ENCODE data around the gene CLEC20A.
"Not testable (repeated sequence)": the region's sequence is repeated elsewhere in the genome, so short reads cannot be mapped to it uniquely, and the experiment has no call there.

Gene CLEC20A

GRCh38 chr1:178529364-178530036 is 32.7 kb upstream of the CLEC20A start:
- DNase-seq (ENCODE audit: low read depth in 2 of 2): no peak

DNA sequence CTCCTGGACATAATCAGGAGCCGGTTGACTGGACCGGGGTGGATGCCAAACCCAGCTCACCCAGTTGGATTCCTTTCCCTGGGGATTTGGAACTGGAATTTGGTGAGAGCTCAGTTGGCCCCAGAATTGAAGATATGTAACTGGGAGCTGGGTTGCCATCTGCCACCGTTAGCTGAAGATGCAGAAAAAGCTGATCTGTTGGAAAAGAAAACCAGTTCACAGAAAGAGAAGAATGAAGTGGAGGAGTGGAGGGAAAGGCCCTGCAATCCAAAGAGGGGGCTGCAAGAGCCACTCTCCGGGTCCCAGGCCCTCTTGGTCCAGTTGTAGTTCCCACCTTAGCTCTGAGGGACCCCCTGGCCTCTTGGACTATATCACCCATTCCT is 32.2 kb upstream of the CLEC20A start:
- DNase-seq (ENCODE audit: low read depth in 2 of 2): no peak

GRCh38 chr1:178528228-178528952 is 31.6 kb upstream of the CLEC20A start:
- DNase-seq (ENCODE audit: low read depth in 2 of 2): no peak

GRCh38 chr1:178527117-178527516 is 30.4 kb upstream of the CLEC20A start:
- DNase-seq (ENCODE audit: low read depth in 2 of 2): no peak

DNA sequence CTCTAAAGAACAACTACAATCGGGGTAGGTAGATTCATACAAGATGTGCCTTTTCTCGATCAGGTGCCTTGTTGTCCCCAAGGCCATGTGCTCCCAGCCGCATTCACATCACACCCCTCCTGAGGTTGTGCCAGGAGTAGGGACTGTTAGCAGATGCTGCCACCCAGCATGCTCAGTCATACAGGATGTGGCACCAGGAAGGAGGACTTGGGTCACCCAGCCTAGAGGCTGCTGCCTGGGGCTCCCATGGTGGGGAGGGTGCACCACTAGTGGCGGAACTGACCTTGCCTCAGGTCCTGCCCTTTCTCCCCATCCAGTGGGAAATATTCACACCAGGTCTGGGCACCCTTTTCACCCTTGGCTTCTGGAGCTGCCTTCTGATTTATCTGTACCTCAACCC is 24.5 kb upstream of the CLEC20A start:
- no peak for DNase-seq (ENCODE audit: low read depth in 2 of 2)

GRCh38 chr1:178520803-178521202 is 24.0 kb upstream of the CLEC20A start:
- no peak for DNase-seq (ENCODE audit: low read depth in 2 of 2)

DNA sequence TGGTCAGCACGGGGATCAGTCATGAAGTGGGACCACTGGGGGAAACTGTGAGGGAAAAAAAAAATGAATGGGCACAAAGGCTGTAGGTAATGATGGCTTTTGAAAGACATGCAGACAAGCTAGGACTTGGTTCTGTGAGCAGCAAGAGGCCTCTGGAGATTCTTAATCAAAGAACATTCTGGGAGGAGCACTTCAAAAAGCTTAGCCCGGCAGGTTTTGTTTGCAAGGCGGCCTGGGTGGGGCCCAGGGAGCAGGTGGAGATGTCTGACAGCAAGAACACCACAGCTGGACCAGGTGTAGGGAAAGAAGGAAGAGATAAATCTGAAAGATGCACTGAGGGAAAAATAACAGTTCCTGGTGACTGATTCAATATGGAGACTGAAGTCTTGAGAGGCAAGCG is 22.1 kb upstream of the CLEC20A start:
- no peak for DNase-seq (ENCODE audit: low read depth in 2 of 2)

DNA sequence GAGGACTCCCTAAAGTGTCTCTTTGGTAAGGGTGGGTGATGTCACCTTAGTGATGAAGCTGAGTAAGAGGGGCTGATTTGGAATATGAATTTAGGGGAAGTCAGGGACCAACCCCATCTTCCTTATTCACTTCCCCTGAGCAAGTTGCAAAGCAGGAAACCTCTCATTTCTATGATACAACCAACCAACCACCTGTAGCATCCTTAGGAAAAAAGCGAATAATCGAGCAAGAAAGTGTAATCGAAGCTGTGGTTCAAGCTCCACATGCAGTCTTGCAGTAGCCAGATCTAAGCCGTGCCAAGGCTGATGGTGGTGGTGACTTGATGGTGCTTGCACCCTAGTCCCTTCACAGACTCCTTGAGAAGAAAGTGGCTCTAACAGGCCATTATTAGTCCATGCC is 19.3 kb upstream of the CLEC20A start:
- no peak for DNase-seq (ENCODE audit: low read depth in 2 of 2)

DNA sequence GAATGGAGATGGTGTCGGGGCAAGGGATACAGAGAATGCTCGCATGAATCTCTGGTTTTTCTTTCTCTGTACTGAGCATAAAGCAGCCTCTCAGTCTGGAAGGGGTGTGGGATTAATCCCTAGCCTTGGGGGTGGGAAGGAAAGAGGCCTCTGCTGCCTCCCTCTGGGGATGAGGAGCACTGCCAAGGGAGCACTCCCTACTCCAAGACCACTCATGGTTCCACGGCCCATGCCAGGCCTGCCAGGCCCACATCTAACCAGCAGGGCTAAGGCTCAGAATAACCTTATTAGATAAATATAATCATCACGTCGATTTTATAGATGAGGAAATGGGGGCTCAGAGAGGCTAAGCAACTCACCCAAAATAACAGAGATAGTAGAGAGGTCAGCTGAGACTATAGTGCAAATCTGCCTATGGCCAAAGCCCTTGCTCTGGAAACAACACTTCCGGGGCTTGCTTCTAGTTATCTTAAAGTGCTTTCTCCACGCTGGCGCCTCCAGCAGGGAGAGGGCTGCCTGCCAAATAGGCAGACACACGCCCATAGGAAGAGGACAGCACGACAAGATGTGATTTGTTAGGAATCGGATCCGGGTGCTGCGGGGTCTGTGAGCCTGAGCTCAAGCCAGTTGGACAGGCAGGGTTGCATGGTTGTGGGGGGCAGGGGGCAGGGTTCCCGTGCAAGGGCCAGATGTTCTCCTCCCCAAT is 16.7 kb upstream of the CLEC20A start:
- no peak for DNase-seq (ENCODE audit: low read depth in 2 of 2)

- no peak for DNase-seq (ENCODE audit: low read depth in 2 of 2)
Measured at GRCh38 chr1:178512566-178513277, 16.0 kb upstream of the CLEC20A start, which contains the start of gene TEX35. Gene TEX35, plus strand, starts transcription at chr1:178513109. Its CDS starts 80 bp downstream, at chr1:178513189.

GRCh38 chr1:178510155-178510554 is 13.4 kb upstream of the CLEC20A start:
- DNase-seq (ENCODE audit: low read depth in 2 of 2): no peak

DNA sequence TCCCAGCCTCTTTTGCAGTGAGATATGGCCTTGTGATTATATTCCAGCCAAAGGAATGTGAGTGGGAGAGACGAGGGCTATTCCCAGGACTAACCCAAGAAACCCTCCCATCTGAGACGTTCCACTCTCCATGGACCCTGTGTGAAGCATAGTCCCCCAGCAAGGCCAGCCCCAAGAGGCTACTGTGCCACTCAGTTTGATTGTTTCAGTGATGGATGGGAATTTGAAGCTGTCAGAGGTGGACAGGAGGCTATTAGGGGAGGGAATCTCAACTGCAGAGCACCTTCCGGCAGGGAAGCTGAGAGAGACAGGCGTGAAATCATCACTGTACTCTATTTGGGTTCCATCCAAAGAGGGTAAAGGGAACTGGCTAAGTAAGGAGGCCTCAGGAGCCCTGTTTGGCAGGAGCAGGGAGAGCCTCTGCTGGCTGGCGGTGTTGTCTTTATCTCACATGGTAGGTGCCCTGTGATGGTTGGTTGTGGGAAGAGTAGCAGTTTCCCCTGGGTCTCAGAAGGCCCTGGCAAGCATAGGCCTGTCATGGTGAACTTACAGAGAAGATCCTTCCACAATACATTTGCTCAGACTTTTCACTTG is 12.7 kb upstream of the CLEC20A start:
- DNase-seq (ENCODE audit: low read depth in 2 of 2): no peak

GRCh38 chr1:178506669-178507068 is 9.9 kb upstream of the CLEC20A start:
- DNase-seq (ENCODE audit: low read depth in 2 of 2): no peak

GRCh38 chr1:178506177-178506576 is 9.4 kb upstream of the CLEC20A start:
- no peak for DNase-seq (ENCODE audit: low read depth in 2 of 2)

- DNase-seq (ENCODE audit: low read depth in 2 of 2): no peak
Measured at GRCh38 chr1:178504286-178504685, 7.5 kb upstream of the CLEC20A start.

DNA sequence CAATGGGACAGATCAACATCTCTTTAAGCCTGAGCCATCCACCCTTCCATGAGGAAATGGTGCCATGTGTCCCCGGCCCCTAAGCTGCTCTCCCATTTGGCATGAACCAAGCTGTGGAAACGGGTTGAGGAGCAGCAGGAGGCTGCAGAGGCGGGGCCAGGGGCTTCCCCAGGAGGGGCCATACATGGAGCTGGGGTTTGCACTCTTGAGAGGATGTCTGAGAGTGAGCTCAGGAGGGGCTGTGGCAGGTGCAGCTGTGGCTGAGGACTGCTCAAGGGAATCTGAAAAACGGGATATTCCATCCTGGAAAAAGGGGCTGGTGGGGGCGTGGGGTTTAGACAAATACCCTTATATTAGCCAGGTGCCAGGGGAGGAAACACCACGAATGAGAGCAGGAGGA is 7.1 kb upstream of the CLEC20A start:
- DNase-seq (ENCODE audit: low read depth in 2 of 2): no peak

DNA sequence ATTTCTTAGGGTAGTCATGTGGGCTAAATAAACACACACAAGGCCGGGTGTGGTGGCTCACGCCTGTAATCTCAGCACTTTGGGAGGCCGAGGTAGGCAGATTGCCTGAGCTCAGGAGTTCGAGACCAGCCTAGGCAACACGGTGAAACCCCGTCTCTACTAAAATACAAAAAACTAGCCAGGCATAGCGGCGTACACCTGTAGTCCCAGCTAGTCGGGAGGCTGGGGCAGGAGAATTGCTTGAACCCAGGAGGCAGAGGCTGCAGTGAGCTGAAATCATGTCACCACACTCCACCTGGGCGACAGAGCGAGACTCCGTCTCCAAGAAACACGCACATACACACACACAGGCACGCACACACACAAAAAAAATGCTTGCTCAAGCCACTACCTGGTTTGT is 6.6 kb upstream of the CLEC20A start:
- not testable (repeated sequence) for DNase-seq (ENCODE audit: low read depth in 2 of 2)

DNA sequence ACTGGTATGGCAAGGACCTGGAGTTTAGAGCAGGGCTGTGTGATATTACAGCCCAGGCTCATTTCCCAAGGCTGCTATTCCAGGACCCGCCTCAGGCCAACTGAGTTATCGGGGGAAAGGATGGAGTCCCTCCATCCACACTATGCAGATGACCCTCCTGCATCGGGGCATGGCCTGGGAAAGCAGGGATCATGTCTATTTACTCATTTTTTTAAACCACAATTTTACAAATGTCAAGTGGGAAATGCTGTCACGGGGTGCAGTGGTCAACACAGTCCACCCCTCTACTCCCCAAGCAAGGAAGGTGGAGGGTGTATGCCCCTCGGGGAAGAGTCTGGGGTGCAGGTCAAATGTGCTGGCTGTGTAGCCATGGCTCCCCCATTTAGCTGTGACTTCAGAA is 6.1 kb upstream of the CLEC20A start:
- no peak for DNase-seq (ENCODE audit: low read depth in 2 of 2)

DNA sequence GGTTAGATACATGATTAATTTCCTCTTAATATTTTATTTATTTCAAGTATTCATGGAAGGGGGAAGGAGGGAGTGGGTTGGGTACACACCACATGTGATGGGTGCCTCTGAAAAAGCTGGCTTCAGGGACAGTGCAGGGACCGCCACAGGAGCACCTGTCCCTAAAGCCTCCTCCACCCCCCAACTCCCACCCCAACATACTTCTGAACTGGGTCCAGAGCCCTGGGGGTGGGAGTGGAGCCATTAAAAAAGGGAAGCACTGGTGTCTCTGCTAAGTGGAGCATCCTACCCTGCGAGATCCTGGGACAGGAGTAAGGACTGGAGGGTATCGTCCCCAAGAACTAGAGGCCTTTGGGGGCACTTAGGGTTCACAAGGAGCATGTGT is 5.6 kb upstream of the CLEC20A start:
- DNase-seq (ENCODE audit: low read depth in 2 of 2): no peak

DNA sequence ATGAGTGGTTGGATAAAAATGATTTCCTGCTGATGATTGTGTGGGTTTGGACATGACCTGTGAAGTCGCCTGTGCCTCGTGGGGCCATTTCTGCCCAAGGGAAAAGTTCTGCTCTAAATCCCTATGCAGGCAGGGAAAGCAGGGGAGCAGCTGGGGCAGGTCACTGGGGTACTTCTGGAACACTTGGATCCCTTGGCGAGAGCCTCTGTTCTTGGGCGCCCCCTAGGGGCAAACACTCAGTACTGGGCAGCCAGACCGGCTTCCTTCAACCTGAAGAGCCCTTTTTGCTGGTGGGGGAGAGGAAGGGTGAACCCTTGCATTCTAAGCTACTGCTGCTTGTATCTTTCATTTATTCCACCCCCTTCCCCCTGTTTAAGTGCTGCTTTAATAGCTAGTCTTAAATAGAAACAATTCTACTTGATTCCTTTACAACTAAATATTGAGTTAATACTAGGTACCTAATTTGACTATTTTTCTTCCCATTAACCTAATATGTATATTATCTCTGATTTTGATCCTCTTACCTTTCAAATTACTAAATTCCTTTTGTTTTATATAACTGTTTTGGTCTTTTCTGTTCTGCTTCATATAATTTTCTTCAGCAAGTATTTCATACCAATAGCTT is 5.1 kb upstream of the CLEC20A start:
- peak; percentile 5 to 15 for DNase-seq (ENCODE audit: low read depth in 2 of 2)

DNA sequence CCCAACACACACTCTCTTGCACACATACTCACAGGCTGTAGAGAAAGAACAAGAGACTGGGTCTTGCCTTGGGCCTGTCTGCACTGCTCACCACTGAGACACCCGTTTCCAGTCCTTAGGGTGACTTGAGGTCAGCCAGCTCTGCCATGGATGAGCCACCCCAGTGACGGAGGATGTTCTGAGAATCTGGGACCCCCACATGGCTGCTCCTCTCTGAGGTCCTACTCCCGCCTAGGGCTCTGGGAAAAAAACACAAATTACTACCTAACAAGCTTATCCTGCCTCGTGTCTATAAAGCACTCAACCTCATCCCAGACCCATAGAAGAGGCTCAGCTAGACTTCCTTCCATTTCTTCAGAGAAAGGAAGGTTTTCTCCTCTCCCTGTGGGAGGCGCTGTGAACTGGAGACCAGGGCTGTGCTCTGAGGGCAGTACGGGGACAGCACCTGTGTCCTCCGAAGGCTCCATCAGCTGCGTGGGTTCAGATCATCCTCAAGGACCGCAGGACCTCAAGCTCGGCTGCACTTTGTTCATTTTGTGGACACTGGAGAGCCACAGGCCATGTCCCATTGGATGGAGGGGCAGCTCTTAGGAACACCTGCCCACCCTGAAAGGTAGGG is 4.3 kb upstream of the CLEC20A start:
- no peak for DNase-seq (ENCODE audit: low read depth in 2 of 2)
